GM18870 (cell line): ENCODE measurements around the gene IL6ST.
A peak's percentile ranks its signal among the peaks of the same experiment; 100 is the strongest.
"Not testable (repeated sequence)": the region's sequence is repeated elsewhere in the genome, so short reads cannot be mapped to it uniquely, and the experiment has no call there.

ENCODE experiments used
- ATAC-seq: cut with Tn5 transposase; IDR thresholded peaks from one replicate; pipeline ENCODE4 v1.9.1; 2021; ENCODE audit warnings: moderate library complexity; ENCODE audit not compliant: unreplicated experiment

IL6ST gene

GRCh38 chr5:56006094-56006493 is 11.3 kb upstream of the IL6ST start:
- ATAC-seq: no peak

GRCh38 chr5:56004874-56005273 is 10.1 kb upstream of the IL6ST start:
- ATAC-seq: no peak

GRCh38 chr5:56003679-56004078 is 8.9 kb upstream of the IL6ST start:
- ATAC-seq: no peak

- no peak for ATAC-seq
These were observed 8.4 kb upstream of the IL6ST start for GRCh38 chr5:56003179-56003578.

- no peak for ATAC-seq
These were observed 7.5 kb upstream of the IL6ST start for GRCh38 chr5:56002303-56002702.

- ATAC-seq: not testable (repeated sequence)
These were observed 5.5 kb upstream of the IL6ST start for GRCh38 chr5:56000221-56000620.

GRCh38 chr5:55998966-55999365 is 4.2 kb upstream of the IL6ST start:
- no peak for ATAC-seq

GRCh38 chr5:55997742-55998351 is 3.1 kb upstream of the IL6ST start:
- ATAC-seq: no peak

GRCh38 chr5:55994998-55995914 is 493 bp upstream of the IL6ST start:
- ATAC-seq: peak; percentile 82

GRCh38 chr5:55993731-55994494 is 850 bp downstream of the IL6ST start:
- ATAC-seq: no peak

GRCh38 chr5:55993013-55993412 is 1.8 kb downstream of the IL6ST start:
- ATAC-seq: no peak

GRCh38 chr5:55991768-55992486 is 2.8 kb downstream of the IL6ST start:
- ATAC-seq: no peak

GRCh38 chr5:55990895-55991294 is 3.9 kb downstream of the IL6ST start:
- ATAC-seq: not testable (repeated sequence)

GRCh38 chr5:55989860-55990259 is 4.9 kb downstream of the IL6ST start:
- no peak for ATAC-seq

- no peak for ATAC-seq
These were observed 5.7 kb downstream of the IL6ST start for GRCh38 chr5:55988979-55989638.

GRCh38 chr5:55988428-55988827 is 6.3 kb downstream of the IL6ST start:
- ATAC-seq: not testable (repeated sequence)

GRCh38 chr5:55986931-55987330 is 7.8 kb downstream of the IL6ST start:
- no peak for ATAC-seq

GRCh38 chr5:55985181-55985580 is 9.6 kb downstream of the IL6ST start:
- no peak for ATAC-seq

- no peak for ATAC-seq
These were observed 10.8 kb downstream of the IL6ST start for GRCh38 chr5:55983986-55984385.

- no peak for ATAC-seq
These were observed 11.8 kb downstream of the IL6ST start for GRCh38 chr5:55982957-55983381.
